HepG2 (cell line): Measurements from ENCODE around the gene MTCH1. TPM values are rescaled to one million over a fixed set of nuclear protein-coding genes. Genes with fewer than 3 reads are reported as not detected.

Source experiments
- DMAP1 ChIP-seq: IDR thresholded peaks from 2 replicates; pipeline ENCODE4 v1.6.1; 2016
- GABPA ChIP-seq, 2 experiments: IDR thresholded peaks; 2 replicates each; pipeline ENCODE4 v1.6.1; 2011 to 2016; ENCODE audit warnings: low read depth in 2 of 2, low read length in 1 of 2, missing biosample characterization in 1 of 2, missing genetic modification characterization in 1 of 2
- HHEX ChIP-seq: IDR thresholded peaks from 2 replicates; pipeline ENCODE4 v1.6.1; 2016; ENCODE audit warnings: control low read depth
- HNRNPLL ChIP-seq: fragments of 200-400 bp; formaldehyde crosslinking; IDR thresholded peaks from 2 replicates; pipeline ENCODE4 v1.6.1; 2017; ENCODE audit warnings: mild to moderate bottlenecking, low read depth, low read length; ENCODE audit not compliant: poor library complexity, severe bottlenecking
- MAZ ChIP-seq, 2 experiments: sonication (generic) in 1 of 2; formaldehyde crosslinking in 1 of 2; IDR thresholded peaks; 2 replicates each; pipeline versions ENCODE4 v1.5.0 to v1.6.1; 2012 to 2020; ENCODE audit warnings: low read depth in 2 of 2, mild to moderate bottlenecking in 2 of 2, borderline replicate concordance in 1 of 2, improper control_type of control experiment in 1 of 2, low read length in 1 of 2, missing genetic modification reagents in 1 of 2, moderate library complexity in 1 of 2
- NFE2L2 ChIP-seq: fragments of 150-350 bp; IDR thresholded peaks from 2 replicates; pipeline ENCODE4 v1.6.1; 2014; ENCODE audit warnings: low read length
- NFIC ChIP-seq: IDR thresholded peaks from 2 replicates; pipeline ENCODE4 v1.6.1; 2012; ENCODE audit warnings: mild to moderate bottlenecking, low read length, inconsistent platforms
- ONECUT2 ChIP-seq: sonication (generic); formaldehyde crosslinking; IDR thresholded peaks from 2 replicates; pipeline ENCODE4 v1.4.0; 2020; ENCODE audit warnings: missing genetic modification reagents
- POLR2AphosphoS2 ChIP-seq: IDR thresholded peaks from 2 replicates; pipeline ENCODE4 v1.6.1; 2011; ENCODE audit warnings: low read depth, low read length, improper control_type of control experiment
- TAF1 ChIP-seq: sonication (generic); formaldehyde crosslinking; IDR thresholded peaks from 2 replicates; pipeline ENCODE4 v1.4.0; 2020; ENCODE audit warnings: missing genetic modification reagents
- ZKSCAN1 ChIP-seq: fragments of 150-350 bp; IDR thresholded peaks from 2 replicates; pipeline ENCODE4 v1.6.1; 2014; ENCODE audit warnings: low read length
- ZNF205 ChIP-seq: IDR thresholded peaks from 2 replicates; pipeline ENCODE4 v1.6.1; 2018; ENCODE audit warnings: missing biosample characterization, missing genetic modification reagents
- ZNF292 ChIP-seq: sonication (generic); formaldehyde crosslinking; IDR thresholded peaks from 2 replicates; pipeline ENCODE4 v1.8.1; 2022; ENCODE audit warnings: mild to moderate bottlenecking, low read depth, missing genetic modification reagents, borderline replicate concordance
- ZNF33B ChIP-seq: sonication (generic); formaldehyde crosslinking; IDR thresholded peaks from 2 replicates; pipeline ENCODE4 v1.5.1; 2020; ENCODE audit warnings: mild to moderate bottlenecking, missing genetic modification reagents
- ZNF530 ChIP-seq: sonication (generic); formaldehyde crosslinking; IDR thresholded peaks from 2 replicates; pipeline ENCODE4 v1.5.0; 2020; ENCODE audit warnings: low read depth, mild to moderate bottlenecking, missing genetic modification reagents
- ZNF605 ChIP-seq: sonication (generic); formaldehyde crosslinking; IDR thresholded peaks from 2 replicates; pipeline ENCODE4 v1.8.0; 2022; ENCODE audit warnings: mild to moderate bottlenecking, missing genetic modification reagents
- ZNF7 ChIP-seq: IDR thresholded peaks from 2 replicates; pipeline ENCODE4 v1.6.1; 2016; ENCODE audit warnings: missing biosample characterization, missing genetic modification reagents
- ZNF746 ChIP-seq: sonication (generic); formaldehyde crosslinking; IDR thresholded peaks from 2 replicates; pipeline ENCODE4 v1.8.0; 2022; ENCODE audit warnings: mild to moderate bottlenecking, missing genetic modification reagents
- ZNF75D ChIP-seq: sonication (generic); formaldehyde crosslinking; IDR thresholded peaks from 2 replicates; pipeline ENCODE4 v1.8.1; 2023; ENCODE audit warnings: missing genetic modification reagents, mild to moderate bottlenecking, borderline replicate concordance
- ZSCAN30 ChIP-seq: sonication (generic); formaldehyde crosslinking; IDR thresholded peaks from 2 replicates; pipeline ENCODE4 v1.5.0; 2020; ENCODE audit warnings: mild to moderate bottlenecking, missing genetic modification reagents
- polyA plus RNA-seq, 8 experiments: library from polyadenylated mRNA; depleted of rRNA in 3 of 8; stranded (reverse) in 7 of 8; unstranded in 1 of 8; fragments of >200 nt; fragmentation: Illumina TruSeq in 4 of 8; extraction: Trizol in 4 of 8; gene quantifications; 2 replicates each; pipeline versions ENCODE4 v1.2.1 to v1.2.3, GENCODE V29; 2011 to 2016; ENCODE audit warnings: low read depth in 4 of 8, missing spikeins in 1 of 8, mixed read lengths in 1 of 8; ENCODE audit not compliant: insufficient read depth in 1 of 8
- total RNA-seq, 5 experiments: library from RNA; depleted of rRNA; stranded (reverse); fragments of >200 nt; fragmentation: Illumina TruSeq; extraction: Trizol; gene quantifications; 2 replicates each; pipeline ENCODE4 v1.2.3, GENCODE V29; 2016; ENCODE audit warnings: low read depth in 1 of 5
- TF ChIP-seq, protein P1 (sequence below): IDR thresholded peaks from 2 replicates; pipeline ENCODE4 v1.6.1; 2016; ENCODE audit warnings: low read depth
- TF ChIP-seq, protein P2 (sequence below): sonication (generic); formaldehyde crosslinking; IDR thresholded peaks from 2 replicates; pipeline ENCODE4 v1.5.1; 2020; ENCODE audit warnings: mild to moderate bottlenecking, missing genetic modification reagents, borderline replicate concordance
- TF ChIP-seq, protein P3 (sequence below): sonication (generic); formaldehyde crosslinking; IDR thresholded peaks from 2 replicates; pipeline ENCODE4 v1.8.1; 2022; ENCODE audit warnings: mild to moderate bottlenecking, missing genetic modification reagents
- TF ChIP-seq, protein P4 (sequence below): sonication (generic); formaldehyde crosslinking; IDR thresholded peaks from 2 replicates; pipeline ENCODE4 v1.4.0; 2020; ENCODE audit warnings: mild to moderate bottlenecking, missing genetic modification reagents

Gene MTCH1
- total and polyA plus RNA-seq, 2 of the 13 experiments (the other 11 are each of a cell fraction or from before 2014, with no cell fraction given) = 86.2 to 144 TPM

DNA sequence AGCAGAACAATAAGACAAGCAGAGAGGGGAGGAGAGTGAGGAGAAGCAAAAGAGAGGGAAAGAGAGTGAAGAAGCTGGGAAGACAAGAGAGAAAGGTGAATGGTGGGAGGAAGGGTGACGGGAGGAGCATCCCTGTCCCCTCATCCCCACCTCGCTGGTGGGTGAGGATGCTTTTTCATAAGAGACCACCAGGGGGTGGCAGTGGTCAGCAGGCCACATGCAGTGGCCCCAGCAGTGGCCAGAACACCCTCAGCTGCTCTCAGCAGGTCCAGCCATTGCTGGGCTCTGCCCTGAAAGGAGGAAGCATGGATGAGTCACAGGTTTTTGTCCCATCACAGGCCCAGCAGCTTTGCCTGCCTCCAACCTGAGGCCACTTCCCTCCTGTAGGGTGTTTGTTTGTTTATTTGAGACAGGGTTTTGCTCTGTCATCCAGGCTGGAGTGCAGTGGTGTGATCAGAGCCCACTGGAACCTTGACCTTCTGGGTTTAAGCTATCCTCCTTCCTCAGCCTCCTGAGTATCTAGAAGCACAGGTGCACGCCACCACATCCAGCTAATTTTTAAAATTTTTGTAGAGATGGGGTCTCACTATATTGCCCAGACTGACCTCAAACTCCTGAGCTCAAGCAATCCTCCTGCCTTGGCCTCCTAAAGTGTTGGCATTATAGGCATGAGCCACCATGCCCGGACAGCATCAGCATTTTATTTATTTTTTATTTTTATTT is 43.4 kb upstream of the MTCH1 start (continued):
- TF ChIP-seq DMAP1 (no peak), ZNF530 (CRISPR knock-in tag) (no peak), ZNF746 (no peak), ZKSCAN1 (no peak), GABPA (IDR thresholded peaks at IDR 0.05; ENCODE audit: low read depth, low read length) (no peak), GABPA (CRISPR knock-in tag; IDR thresholded peaks at IDR 0.05; ENCODE audit: low read depth) (peak; percentile 56), ZNF33B (CRISPR knock-in tag) (no peak), ZNF205 (peak; percentile 58; the same call in 1 of the 2 replicates), NFIC (no peak), ZNF605 (CRISPR knock-in tag) (0 out of 2 replicates have a peak, but pooled peaks have one; percentile 62), ZSCAN30 (CRISPR knock-in tag) (no peak), ZNF292 (CRISPR knock-in tag) (peak; percentile 62; the same call in 1 of the 2 replicates), HNRNPLL (no peak), TAF1 (no peak), ZNF7 (0 out of 2 replicates have a peak, but pooled peaks have one; percentile 33), POLR2AphosphoS2 (no peak), NFE2L2 (peak; percentile 75), HHEX (CRISPR knock-in tag) (peak; percentile 4; the same call in 1 of the 2 replicates), MAZ (IDR thresholded peaks at IDR 0.05; ENCODE audit: borderline replicate concordance, low read depth, low read length) (no peak), MAZ (CRISPR knock-in tag; IDR thresholded peaks at IDR 0.05; ENCODE audit: low read depth) (peak; percentile 36; the same call in 1 of the 2 replicates), ZNF75D (no peak), ONECUT2 (CRISPR knock-in tag) (no peak)
- TF ChIP-seq, protein P1, sequence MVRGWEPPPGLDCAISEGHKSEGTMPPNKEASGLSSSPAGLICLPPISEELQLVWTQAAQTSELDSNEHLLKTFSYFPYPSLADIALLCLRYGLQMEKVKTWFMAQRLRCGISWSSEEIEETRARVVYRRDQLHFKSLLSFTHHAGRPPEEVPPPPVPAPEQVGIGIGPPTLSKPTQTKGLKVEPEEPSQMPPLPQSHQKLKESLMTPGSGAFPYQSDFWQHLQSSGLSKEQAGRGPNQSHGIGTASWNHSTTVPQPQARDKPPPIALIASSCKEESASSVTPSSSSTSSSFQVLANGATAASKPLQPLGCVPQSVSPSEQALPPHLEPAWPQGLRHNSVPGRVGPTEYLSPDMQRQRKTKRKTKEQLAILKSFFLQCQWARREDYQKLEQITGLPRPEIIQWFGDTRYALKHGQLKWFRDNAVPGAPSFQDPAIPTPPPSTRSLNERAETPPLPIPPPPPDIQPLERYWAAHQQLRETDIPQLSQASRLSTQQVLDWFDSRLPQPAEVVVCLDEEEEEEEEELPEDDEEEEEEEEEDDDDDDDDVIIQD (CRISPR knock-in tag) = peak; percentile 67
- TF ChIP-seq, protein P2, sequence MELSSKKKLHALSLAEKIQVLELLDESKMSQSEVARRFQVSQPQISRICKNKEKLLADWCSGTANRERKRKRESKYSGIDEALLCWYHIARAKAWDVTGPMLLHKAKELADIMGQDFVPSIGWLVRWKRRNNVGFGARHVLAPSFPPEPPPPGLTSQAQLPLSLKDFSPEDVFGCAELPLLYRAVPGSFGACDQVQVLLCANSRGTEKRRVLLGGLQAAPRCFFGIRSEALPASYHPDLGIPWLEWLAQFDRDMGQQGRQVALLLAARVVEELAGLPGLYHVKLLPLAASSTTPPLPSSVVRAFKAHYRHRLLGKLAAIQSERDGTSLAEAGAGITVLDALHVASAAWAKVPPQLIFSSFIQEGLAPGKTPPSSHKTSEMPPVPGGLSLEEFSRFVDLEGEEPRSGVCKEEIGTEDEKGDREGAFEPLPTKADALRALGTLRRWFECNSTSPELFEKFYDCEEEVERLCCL (CRISPR knock-in tag) = no peak; the same call in 1 of the 2 replicates
- TF ChIP-seq, protein P3, sequence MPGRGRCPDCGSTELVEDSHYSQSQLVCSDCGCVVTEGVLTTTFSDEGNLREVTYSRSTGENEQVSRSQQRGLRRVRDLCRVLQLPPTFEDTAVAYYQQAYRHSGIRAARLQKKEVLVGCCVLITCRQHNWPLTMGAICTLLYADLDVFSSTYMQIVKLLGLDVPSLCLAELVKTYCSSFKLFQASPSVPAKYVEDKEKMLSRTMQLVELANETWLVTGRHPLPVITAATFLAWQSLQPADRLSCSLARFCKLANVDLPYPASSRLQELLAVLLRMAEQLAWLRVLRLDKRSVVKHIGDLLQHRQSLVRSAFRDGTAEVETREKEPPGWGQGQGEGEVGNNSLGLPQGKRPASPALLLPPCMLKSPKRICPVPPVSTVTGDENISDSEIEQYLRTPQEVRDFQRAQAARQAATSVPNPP = no peak
- TF ChIP-seq, protein P4, sequence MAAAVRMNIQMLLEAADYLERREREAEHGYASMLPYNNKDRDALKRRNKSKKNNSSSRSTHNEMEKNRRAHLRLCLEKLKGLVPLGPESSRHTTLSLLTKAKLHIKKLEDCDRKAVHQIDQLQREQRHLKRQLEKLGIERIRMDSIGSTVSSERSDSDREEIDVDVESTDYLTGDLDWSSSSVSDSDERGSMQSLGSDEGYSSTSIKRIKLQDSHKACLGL (CRISPR knock-in tag) = no peak
